H9 (cell line): ENCODE results near the gene NLRX1. TPM values are rescaled to one million over a fixed set of nuclear protein-coding genes. Genes with fewer than 3 reads are reported as not detected.
A peak's percentile ranks its signal among the peaks of the same experiment; 100 is the strongest.

ENCODE experiments used
- DNase-seq: peaks from one replicate; pipeline ENCODE4 v3.0.0-alpha.2; 2017
- H2AFZ ChIP-seq: one replicate; pipeline ENCODE4 v1.6.1; 2013; ENCODE audit warnings: mild to moderate bottlenecking, low read length, control low read depth, moderate library complexity
- H2AK5ac ChIP-seq: 2 replicates; pipeline ENCODE4 v1.6.1; 2013; ENCODE audit warnings: low read length, control low read depth, mixed read lengths; ENCODE audit not compliant: insufficient read length
- H2BK120ac ChIP-seq: one replicate; pipeline ENCODE4 v1.6.1; 2013; ENCODE audit warnings: low read depth, mild to moderate bottlenecking, low read length, control low read depth, inconsistent platforms; ENCODE audit not compliant: poor library complexity, severe bottlenecking
- H2BK12ac ChIP-seq: 2 replicates; pipeline ENCODE4 v1.6.1; 2013; ENCODE audit warnings: low read length, control low read depth, mixed read lengths, low read depth; ENCODE audit not compliant: insufficient read length
- H2BK15ac ChIP-seq: 2 replicates; pipeline ENCODE4 v1.6.1; 2013; ENCODE audit warnings: low read depth, low read length, control low read depth
- H2BK20ac ChIP-seq: one replicate; pipeline ENCODE4 v1.6.1; 2013; ENCODE audit warnings: low read depth, mild to moderate bottlenecking, low read length, control low read depth, inconsistent platforms; ENCODE audit not compliant: poor library complexity, severe bottlenecking
- H2BK5ac ChIP-seq: 2 replicates; pipeline ENCODE4 v1.6.1; 2013; ENCODE audit warnings: low read length, control low read depth, mixed read lengths; ENCODE audit not compliant: insufficient read length
- H3K14ac ChIP-seq: 2 replicates; pipeline ENCODE4 v1.6.1; 2013; ENCODE audit warnings: low read length, control low read depth; ENCODE audit not compliant: insufficient read depth
- H3K18ac ChIP-seq: 2 replicates; pipeline ENCODE4 v1.6.1; 2013; ENCODE audit warnings: low read depth, mild to moderate bottlenecking, mixed read lengths, low read length, control low read depth; ENCODE audit not compliant: insufficient read length
- H3K23ac ChIP-seq: 2 replicates; pipeline ENCODE4 v1.6.1; 2013; ENCODE audit warnings: low read length, control low read depth, mixed read lengths, low read depth; ENCODE audit not compliant: insufficient read length
- H3K23me2 ChIP-seq: 2 replicates; pipeline ENCODE4 v1.6.1; 2013; ENCODE audit warnings: low read depth, mild to moderate bottlenecking, mixed read lengths, low read length, control low read depth; ENCODE audit not compliant: insufficient read length, poor library complexity, severe bottlenecking
- H3K27ac ChIP-seq: 2 replicates; pipeline ENCODE4 v1.5.1; 2013; ENCODE audit warnings: low read length, control low read depth, mixed read lengths, low read depth; ENCODE audit not compliant: insufficient read length
- H3K27me3 ChIP-seq: 2 replicates; pipeline ENCODE4 v1.6.1; 2013; ENCODE audit warnings: low read length, control low read depth, inconsistent platforms; ENCODE audit not compliant: insufficient read depth
- H3K4ac ChIP-seq: 2 replicates; pipeline ENCODE4 v1.6.1; 2013; ENCODE audit warnings: low read depth, mild to moderate bottlenecking, control low read depth, inconsistent platforms, low read length, moderate library complexity
- H3K4me1 ChIP-seq: 2 replicates; pipeline ENCODE4 v1.6.1; 2013; ENCODE audit warnings: low read length, control low read depth, inconsistent platforms; ENCODE audit not compliant: insufficient read depth
- H3K4me2 ChIP-seq: 2 replicates; pipeline ENCODE4 v1.6.1; 2013; ENCODE audit warnings: low read length, control low read depth, mixed read lengths; ENCODE audit not compliant: insufficient read length, insufficient read depth
- H3K56ac ChIP-seq: 2 replicates; pipeline ENCODE4 v1.6.1; 2013; ENCODE audit warnings: low read depth, mild to moderate bottlenecking, mixed read lengths, low read length, control low read depth; ENCODE audit not compliant: insufficient read length
- H3K79me1 ChIP-seq: 2 replicates; pipeline ENCODE4 v1.6.1; 2013; ENCODE audit warnings: low read depth, mild to moderate bottlenecking, moderate library complexity, low read length, control low read depth, inconsistent platforms; ENCODE audit not compliant: insufficient read depth, poor library complexity, severe bottlenecking
- H3K79me2 ChIP-seq: 2 replicates; pipeline ENCODE4 v1.6.1; 2013; ENCODE audit warnings: low read length, control low read depth, inconsistent platforms; ENCODE audit not compliant: insufficient read depth
- H3K9ac ChIP-seq: 2 replicates; pipeline ENCODE4 v1.6.1; 2013; ENCODE audit warnings: low read length, control low read depth, mixed read lengths; ENCODE audit not compliant: insufficient read length; ENCODE audit errors: extremely low read depth
- H3K9me3 ChIP-seq: one replicate; pipeline ENCODE4 v1.6.1; 2013; ENCODE audit warnings: low read depth, low read length, inconsistent platforms; ENCODE audit not compliant: control insufficient read depth
- H3T11ph ChIP-seq: one replicate; pipeline ENCODE4 v1.6.1; 2013; ENCODE audit warnings: mild to moderate bottlenecking, low read length, control low read depth, inconsistent platforms
- H4K20me1 ChIP-seq: one replicate; pipeline ENCODE4 v1.6.1; 2013; ENCODE audit not compliant: control insufficient read depth, insufficient read length, insufficient read depth
- H4K5ac ChIP-seq: 2 replicates; pipeline ENCODE4 v1.6.1; 2013; ENCODE audit warnings: low read depth, mild to moderate bottlenecking, mixed read lengths, low read length, control low read depth; ENCODE audit not compliant: insufficient read length
- H4K8ac ChIP-seq: replicated peaks from 2 replicates; pipeline ENCODE4 v1.6.1; 2013; ENCODE audit warnings: low read length, control low read depth, mixed read lengths, low read depth; ENCODE audit not compliant: insufficient read length
- H4K91ac ChIP-seq: 2 replicates; pipeline ENCODE4 v1.6.1; 2013; ENCODE audit warnings: low read depth, mild to moderate bottlenecking, moderate library complexity, mixed read lengths, low read length, control low read depth; ENCODE audit not compliant: insufficient read length
- H3K27ac Mint-ChIP-seq, 3 experiments: 2 replicates in 2 of 3; 3 replicates in 1 of 3; pipeline ENCODE4 v1.8.0; 2020 to 2021; ENCODE audit warnings: mixed read lengths in 3 of 3, mild to moderate bottlenecking in 1 of 3, moderate library complexity in 1 of 3
- H3K27me3 Mint-ChIP-seq: 2 replicates; pipeline ENCODE4 v1.8.0; 2021; ENCODE audit warnings: low read depth, mild to moderate bottlenecking, moderate library complexity, mixed read lengths
- H3K36me3 Mint-ChIP-seq, 3 experiments: 2 replicates in 2 of 3; 3 replicates in 1 of 3; pipeline ENCODE4 v1.8.0; 2020 to 2021; ENCODE audit warnings: low read depth in 3 of 3, mixed read lengths in 3 of 3; ENCODE audit not compliant: insufficient read depth in 1 of 3
- H3K4me1 Mint-ChIP-seq, 2 experiments: 2 replicates each; pipeline ENCODE4 v1.8.0; 2020; ENCODE audit warnings: mixed read lengths in 2 of 2
- H3K4me3 Mint-ChIP-seq, 2 experiments: 2 replicates in 1 of 2; 3 replicates in 1 of 2; pipeline ENCODE4 v1.8.0; 2020 to 2021; ENCODE audit warnings: mild to moderate bottlenecking in 2 of 2, mixed read lengths in 2 of 2, moderate library complexity in 1 of 2
- H3K9me3 Mint-ChIP-seq, 2 experiments: 2 replicates in 1 of 2; 3 replicates in 1 of 2; pipeline ENCODE4 v1.8.0; 2020; ENCODE audit warnings: mild to moderate bottlenecking in 2 of 2, mixed read lengths in 2 of 2, moderate library complexity in 1 of 2
- CTCF ChIP-seq: fragments of 200-600 bp; sonication (generic); conservative IDR thresholded peaks from 3 replicates; pipeline ENCODE4 v1.8.0; 2021; ENCODE audit warnings: antibody characterized with exemption, mild to moderate bottlenecking
- WGBS: extraction: QIAGEN DNeasy Blood & Tissue Kit; methylation state at CpG from one replicate; pipeline ENCODE4 v1.1.7; 2013; ENCODE audit warnings: missing lambda C conversion rate, low lambda C conversion rate, mixed read lengths; ENCODE audit not compliant: insufficient read length; ENCODE audit errors: extremely low coverage; 5-methylcytosine and 5-hydroxymethylcytosine counted together
- total RNA-seq: library from RNA; stranded (reverse); gene quantifications from 2 replicates; pipeline ENCODE4 v1.2.1, GENCODE V29; 2021

The NLRX1 gene
- total RNA-seq, 1 experiment from 2014 or later: 18.2 TPM

- Histone ChIP-seq H2BK20ac (no peak overlapping the region), H3K4me1 (no peaks in the 10 kb centered on the region), H3T11ph (no peak overlapping the region), H3K23me2 (no peaks in the 10 kb centered on the region), H4K91ac (no peak overlapping the region), H3K23ac (no peak overlapping the region), H2AK5ac (no peak overlapping the region), H2BK15ac (no peak overlapping the region), H3K56ac (no peak overlapping the region), H3K18ac (no peak overlapping the region), H3K4ac (no peak overlapping the region), H3K27me3 (no peaks in the 10 kb centered on the region; the same call in 1 of the 2 replicates), H2BK5ac (no peak overlapping the region), H3K9me3 (no peaks in the 10 kb centered on the region), H2BK120ac (no peak overlapping the region), H2BK12ac (no peak overlapping the region), H3K14ac (no peak overlapping the region; the same call in 1 of the 2 replicates), H3K4me2 (no peak overlapping the region), H3K9ac (no peak overlapping the region), H3K27ac (no peak overlapping the region), H2AFZ (no peak overlapping the region), H4K20me1 (no peaks in the 10 kb centered on the region), H3K79me1 (no peaks in the 10 kb centered on the region), H4K5ac (no peak overlapping the region), H3K79me2 (no peaks in the 10 kb centered on the region), H4K8ac (no peak overlapping the region)
- Mint-ChIP-seq H3K9me3 (no peaks in the 10 kb centered on the region), H3K27ac (no peak overlapping the region), H3K4me1 (peaks cover 13 to 20% of the 10 kb centered on the region in 2 experiments), H3K27me3 (peaks cover 37% of the 10 kb centered on the region), H3K4me3 (no peak overlapping the region; a peak in 1 of 5 replicates), H3K36me3 (no peaks in the 10 kb centered on the region)
- DNase-seq: peak; percentile 59
- WGBS: no CpG with 5 or more reads among the region's 8 CpGs
- peak; percentile 52 for TF ChIP-seq CTCF
These were observed 12.6 kb upstream of the NLRX1 start for GRCh38 chr11:119155733-119156492.
